Measurements from ENCODE around the gene AWAT1.
"Not testable (repeated sequence)": the region's sequence is repeated elsewhere in the genome, so short reads cannot be mapped to it uniquely, and the experiment has no call there.

The AWAT1 gene

DNA sequence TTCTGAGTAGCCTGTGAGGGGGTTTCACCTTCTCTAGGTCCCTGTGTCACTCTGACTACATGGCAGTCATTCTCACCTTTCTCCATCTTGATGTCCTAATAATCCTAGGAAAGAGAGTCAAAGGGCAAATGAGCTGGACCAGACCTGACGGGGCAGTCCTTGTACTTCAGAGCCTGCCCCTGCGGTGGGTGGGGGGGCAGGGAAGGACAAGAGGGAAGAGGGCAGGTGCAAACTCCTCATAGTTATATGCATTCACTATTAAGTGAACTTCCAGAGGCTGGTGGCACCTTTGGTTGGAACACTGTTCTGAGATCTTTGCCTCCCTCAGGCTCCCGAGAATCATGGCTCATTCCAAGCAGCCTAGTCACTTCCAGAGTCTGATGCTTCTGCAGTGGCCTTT, at the start of gene AWAT1:
AWAT1 (plus strand) TSS at position 301 of the 400 bp plus-strand sequence; CDS start at position 342, 41 bp downstream.
- no peak for DNase-seq

DNA sequence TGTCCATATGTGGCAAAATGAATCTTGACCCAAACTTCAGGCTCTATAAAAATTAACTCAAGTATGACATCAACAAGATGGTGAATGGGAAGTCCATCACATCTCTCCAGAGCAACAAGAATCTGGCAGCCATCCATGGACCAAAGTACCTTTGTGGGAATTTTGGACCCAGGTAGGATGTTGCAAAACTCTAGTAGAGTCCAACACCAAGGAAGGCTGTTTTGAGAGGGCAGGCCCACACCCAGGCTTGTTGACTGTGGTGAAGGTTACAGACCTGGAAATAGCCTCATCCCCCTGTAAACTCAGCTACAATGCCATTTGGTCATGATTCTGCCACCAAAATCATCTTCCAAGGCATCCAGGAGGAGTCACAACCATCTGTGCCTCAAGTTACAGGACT, 44.2 kb upstream of the AWAT1 start:
- DNase-seq, result no peak

DNA sequence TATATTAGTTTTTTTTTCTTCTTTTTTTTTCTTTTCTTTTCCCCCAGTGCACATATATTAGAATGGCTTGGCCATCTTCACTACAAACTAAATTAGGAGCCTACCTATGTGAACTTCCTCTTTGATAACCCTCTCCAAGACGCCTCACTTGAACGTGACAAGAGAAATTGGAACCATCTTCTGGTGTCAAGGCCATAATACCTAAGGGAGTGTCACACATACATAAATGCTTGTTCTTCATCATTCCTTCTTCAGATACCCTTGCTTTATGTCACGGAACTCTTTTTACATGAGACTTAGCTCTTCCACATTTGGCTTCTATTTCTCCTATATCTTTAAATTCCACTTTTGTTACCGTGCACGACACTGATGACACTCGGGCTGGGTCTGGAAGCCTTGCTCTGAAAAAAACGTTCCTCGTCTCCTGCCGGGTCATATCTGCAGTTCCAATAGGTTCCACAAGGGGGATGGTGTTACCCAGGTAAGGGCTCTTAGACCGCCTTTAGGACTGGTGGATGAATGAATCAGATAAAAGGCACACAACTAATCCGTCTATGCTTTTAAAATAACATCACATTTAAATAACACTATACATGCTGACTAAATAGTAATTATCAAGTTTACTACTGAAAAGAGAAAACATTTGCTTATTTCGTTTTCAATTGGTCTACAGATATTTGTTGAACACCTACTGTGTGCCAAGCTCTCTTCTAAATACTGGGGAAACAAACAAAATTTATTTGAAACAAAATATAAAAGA, 37.3 kb upstream of the AWAT1 start:
- DNase-seq, result peak in 3 of 4 experiments; percentile 10 to 19 (median 10)

DNA sequence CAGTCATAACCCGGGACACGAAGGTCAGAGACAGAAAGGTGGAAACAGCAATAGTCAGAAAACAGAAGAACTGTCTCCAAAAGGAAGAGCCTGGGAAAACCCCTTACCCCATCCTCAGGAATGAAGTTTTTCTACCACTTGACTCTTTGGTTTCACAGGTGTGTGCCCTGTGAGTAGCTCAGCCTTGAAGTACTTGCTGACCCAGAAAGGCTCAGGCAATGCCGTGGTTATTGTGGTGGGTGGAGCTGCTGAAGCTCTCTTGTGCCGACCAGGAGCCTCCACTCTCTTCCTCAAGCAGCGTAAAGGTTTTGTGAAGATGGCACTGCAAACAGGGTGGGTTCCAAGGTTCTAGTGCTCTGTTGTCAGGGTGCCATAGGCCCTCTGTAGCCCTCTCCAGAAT, 32.7 kb upstream of the AWAT1 start:
- DNase-seq, result no peak

DNA sequence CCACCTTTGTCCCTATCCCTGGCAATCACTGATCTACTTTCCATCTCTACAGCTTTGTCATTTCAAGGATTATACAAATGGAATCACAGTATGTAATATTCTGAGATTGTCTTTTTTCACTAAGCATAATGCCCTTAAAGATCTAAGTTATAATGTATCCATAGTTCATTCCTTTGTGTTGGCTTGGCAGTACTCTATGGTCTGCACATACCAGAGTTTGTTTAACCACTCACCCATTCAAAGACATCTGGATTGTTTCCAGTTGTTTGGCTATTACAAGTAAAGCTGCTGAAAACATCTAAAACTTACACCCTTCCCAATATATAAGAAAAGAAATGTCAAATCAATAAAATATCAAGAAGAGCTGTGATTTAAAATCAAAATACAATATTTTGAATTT, 26.0 kb upstream of the AWAT1 start:
- DNase-seq, result no peak

DNA sequence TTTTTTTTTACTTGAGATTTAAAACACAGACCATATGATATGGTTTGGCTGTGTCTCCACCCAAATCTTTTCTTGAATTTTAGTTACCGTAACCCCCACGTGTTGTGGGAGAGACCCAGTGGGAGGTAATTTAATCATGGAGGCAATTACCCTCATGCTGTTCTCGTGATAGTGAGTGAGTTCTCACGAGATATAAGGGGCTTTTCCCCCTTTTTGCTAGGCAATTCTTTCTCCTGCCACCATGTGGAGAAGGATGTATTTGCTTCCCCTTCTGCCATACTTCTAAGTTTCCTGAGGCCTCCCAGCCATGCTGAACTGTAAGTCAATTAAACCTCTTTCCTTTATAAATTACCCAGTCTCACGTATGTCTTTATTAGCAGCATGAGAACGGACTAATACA, 24.9 kb upstream of the AWAT1 start:
- not testable (repeated sequence) for DNase-seq

DNA sequence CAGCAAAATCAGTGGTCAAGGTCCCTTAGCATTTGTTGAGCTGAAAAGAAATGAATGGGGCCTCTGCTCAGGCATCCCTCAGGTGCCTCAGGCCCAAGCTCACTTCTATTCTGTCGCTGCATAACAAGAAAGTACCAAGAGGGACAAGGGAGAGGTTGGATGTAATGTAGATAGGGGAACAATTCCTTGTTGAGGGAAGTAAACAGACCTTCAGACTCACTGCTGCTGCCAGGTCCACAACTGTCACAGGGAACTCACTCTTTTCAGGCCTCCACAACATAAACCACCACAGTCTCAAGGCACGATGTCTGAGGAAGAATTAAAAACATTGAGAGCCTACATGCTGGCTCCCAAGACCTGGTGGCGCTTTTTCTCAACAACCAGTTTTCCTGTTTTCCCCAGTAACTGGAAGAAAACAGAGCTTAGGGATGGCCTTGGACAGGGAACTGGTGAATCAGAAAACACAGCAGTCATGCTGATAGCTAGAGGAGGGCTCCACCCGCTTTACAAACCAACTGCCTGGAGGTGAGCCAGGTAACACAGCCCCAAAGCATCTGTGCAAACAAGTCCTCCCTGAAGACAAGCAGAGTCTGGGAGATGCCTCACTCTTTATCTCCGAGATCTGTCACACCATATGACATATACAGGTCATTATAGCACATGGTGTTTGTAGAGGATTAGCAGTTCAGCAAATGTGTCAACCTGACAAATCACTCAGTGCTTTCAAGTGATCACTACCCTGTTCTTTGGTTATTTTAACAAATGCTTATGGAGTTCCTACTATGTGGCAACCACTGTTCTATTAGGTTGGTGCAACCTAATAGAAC, 14.3 kb upstream of the AWAT1 start:
- no peak for DNase-seq

DNA sequence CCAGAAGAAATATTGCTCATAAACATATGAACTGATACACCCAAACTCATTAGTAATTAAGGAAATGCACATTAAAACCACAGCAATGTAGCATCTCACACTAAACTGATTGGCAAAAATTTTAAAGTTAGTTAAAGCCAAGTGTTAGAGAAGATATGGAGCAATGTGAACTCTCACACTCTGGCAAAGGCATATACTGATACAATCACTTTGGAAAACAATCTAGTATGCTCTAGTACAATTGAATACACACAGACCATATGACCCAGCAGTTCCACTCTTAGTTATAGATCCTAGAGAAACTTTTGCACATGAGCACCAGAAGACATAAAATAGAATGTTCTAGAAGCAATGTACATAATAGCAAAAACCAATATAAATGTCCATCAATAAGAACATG, 8.4 kb upstream of the AWAT1 start:
- DNase-seq, result no peak

DNA sequence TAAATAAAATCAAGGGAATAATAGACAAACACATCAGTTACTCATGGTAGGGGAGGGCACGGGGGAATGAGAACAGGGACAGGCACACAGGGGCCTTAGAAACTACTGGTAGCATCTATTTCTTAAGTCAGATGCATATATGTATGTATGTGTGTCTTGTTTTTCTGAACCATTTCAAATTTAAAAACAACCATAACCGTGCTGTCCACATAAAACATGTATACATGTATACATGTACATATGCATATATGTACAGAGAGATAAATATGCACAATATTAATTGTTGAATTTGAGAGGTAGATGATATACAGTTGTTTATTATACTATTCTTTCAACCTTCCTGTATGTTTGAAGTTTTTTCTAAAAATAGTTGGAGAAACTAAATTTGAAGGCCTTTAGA, 7.8 kb upstream of the AWAT1 start:
- DNase-seq, result no peak

DNA sequence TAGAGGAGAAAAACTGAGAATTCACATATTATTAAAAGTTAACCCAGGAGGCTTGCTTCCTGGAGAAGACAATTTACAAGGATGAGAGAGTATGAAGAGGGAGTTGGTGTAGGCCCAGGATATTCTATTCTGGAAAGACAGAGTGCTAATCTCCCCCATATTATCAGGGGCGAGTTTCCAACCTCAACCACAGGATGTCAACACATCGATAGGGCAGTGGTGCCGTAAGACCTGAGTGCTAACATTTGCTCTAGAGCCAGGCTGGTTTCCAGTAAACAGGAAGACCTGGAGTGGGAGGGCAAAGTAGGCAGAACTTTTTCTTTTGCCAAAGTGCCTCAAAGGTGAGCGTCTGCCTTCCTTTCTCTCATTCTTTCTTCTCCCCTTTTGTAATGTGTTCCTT, 2.8 kb upstream of the AWAT1 start:
- no peak for DNase-seq

DNA sequence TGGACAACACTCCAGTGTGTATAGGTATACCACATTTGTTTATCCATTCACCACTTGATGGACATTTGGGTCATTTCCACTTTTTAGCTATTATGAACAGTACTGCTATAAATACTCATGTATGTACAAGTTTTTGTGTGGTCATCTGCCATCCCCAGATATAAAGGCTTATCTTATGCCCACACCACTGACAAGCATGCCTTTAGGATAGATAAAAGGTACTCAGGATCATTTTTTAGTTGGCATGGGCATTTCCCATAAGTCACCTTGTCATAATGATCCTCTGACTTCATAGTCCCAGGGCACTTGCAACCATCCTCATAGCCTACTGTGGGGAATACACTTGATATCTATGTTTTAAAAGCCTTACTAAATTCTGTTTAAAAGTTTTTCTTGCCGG, 6.3 kb downstream of the AWAT1 start:
- no peak for DNase-seq

DNA sequence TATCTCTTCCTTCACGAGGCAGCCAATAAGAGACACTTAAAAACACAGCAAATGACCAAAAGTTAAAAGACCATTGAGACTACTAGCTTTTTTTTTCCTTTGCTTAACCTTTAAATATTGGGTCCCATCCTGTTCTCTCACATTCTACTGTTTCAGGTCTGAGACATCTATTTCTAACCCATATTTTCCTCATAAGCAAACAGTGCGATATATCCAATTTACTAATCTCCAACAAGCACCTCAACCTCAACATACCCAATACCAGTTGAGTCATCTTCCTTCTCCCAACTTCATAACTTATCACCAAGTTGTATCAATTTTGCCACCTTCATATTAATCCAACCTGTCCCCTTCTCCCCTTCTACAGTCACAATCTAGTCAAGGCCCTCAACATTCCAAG, 7.0 kb downstream of the AWAT1 start:
- DNase-seq, result no peak

DNA sequence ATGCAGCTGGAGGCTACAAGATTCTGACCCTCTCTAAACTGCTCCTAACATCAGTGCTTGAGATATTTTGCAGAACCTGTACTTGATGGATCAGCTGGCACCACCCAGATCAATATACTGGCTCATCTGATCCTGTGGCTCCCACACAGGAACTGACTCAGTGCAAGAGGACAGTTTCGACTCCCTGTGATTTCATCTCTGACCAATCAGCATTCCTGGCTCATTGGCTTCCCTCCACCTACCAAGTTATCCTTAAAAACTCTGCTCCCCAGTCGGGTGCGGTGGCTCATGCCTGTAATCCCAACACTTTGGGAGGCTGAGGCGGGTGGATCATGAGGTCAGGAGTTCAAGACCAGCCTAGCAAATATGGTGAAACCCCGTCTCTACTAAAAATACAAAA, 9.1 kb downstream of the AWAT1 start:
- DNase-seq, result not testable (repeated sequence)

DNA sequence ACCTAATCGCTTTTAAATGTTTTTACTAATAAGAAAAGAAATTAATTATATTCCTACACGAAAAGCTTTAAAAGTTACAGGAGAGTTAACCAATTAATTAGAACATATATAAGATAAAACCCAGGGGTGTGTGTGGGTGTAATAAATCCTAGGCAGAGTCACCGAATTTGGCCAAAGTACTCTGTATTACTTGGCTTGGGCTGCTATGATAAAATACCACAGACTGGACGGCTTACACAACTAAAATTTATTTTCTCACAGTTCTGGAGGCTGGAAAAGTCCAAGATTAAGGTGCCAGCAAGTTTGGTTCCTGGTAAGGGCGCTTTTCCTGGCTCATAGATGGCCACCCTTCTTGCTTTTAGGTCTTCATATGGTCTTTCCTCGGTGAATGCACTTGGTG, 10.4 kb downstream of the AWAT1 start:
- no peak for DNase-seq

DNA sequence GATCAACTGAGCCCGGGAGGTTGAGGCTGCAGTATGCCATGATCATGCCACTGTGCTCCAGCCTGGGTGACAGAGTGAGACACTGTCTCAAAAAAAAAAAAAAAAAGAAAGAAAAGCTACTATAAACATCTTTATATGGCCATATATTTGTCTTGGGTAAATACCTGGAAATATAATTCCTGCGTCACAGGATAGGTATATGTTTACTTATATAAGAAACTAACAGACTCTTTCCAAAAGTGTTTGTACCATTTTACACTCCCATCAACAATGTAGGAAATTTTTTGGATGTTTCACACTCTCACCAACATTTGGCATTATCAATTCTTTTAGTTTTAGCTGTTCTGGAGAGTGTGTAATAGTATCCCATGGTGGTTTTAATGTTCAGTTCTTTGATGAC, 12.8 kb downstream of the AWAT1 start:
- DNase-seq, result no peak

DNA sequence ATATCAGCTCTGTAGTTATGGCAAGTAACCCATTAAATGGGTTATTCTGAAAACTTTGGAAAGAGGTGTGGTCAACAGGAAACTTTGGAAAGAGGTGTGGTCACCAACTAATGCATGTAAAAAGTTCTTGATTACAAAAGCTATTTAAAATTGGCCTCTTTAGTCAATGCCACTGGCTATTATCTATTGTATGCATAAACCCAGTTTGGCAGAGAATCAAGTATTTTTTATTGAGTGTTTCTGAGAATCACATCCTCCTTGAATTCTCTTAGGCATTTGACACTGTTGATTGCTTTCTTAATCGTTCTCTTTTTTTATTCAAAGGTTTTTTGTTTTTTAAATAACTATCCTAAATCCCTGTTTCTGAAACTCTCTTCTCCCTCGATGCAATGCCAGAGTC, 18.0 kb downstream of the AWAT1 start:
- DNase-seq, result no peak

DNA sequence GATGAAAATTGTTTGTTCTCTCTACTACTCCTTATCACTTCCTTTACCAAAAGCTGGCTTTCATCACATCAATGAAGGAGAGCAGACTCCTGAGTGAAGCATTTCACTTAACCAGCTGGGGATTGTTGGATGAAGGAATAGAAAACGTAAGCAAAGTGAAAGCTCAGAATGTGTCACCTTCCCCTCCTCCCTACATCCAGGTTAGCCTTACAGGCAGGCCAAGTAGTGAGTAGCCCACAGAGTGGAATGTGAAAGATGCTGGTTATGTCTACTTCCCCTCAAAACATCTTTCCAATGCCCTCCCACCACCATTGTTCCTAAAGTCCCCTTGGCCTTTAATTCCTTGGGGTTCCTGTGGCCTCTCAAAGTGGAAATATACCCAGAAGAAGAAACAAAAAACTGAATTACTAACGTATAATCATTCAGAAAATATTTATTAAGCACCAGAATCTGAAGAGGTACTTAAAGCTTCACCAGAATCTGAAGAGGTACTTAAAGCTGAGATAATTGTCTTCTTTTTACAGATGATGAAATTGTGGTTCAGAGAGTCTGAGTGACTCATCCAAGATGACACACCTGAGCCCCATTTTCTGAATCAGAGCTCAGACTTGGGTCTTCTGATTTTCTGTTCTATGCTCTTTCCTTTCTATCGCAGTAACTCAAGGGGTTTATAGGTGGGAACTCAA, 19.1 kb downstream of the AWAT1 start:
- no peak for DNase-seq

DNA sequence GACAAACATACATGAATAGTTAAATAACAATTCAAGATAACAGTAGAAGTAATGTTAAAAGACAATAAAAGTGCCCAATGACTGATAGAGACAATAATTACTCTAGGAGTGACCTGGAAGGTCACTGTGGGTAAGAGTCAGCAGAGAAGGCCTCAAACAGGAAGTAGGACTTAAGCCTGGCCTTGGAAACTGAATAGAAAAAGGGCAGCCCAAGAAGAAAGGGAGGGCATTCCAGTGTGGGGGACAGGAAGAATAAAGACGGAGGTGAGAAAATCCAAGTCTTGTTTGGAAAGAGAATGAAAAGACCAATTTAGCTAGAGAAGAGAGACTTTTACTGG, 19.6 kb downstream of the AWAT1 start:
- DNase-seq, result no peak

DNA sequence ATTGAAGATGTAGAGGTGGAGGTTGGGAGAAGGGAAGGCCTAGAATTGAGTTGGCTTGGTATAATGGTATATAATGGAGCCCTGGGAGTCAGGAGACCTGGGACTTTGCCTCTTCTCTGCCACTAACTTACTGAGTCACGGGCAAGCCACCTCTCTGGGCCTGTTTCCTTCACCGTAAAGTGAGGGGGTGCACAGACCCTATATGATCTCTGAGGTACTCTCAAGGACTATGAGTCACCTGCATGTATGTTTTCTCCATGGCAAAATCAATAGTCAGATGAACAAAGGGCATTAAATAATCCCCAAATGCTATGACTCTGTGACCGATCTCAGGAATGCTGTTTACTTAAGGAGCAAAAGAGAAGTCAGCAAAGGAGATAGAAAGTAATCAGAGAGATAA, 20.5 kb downstream of the AWAT1 start:
- no peak for DNase-seq

DNA sequence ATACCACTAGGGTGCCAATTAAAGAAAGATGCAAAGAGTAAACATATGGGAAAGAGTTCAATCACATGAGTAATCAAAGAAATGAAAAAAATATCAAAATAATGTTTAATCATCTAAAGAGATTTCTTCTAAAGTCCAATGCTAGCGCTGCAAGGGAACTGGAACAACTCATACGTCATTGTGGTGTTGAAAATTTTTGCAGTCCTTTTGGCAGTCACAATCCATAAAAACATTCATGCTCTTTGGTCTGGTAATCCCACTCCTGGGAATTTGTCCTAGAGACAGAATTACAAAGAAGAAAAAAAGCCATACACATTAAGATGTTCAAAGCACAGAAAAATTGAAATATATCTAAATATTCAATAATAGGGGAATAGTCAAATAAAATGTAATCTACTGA, 21.0 kb downstream of the AWAT1 start:
- DNase-seq, result no peak

DNA sequence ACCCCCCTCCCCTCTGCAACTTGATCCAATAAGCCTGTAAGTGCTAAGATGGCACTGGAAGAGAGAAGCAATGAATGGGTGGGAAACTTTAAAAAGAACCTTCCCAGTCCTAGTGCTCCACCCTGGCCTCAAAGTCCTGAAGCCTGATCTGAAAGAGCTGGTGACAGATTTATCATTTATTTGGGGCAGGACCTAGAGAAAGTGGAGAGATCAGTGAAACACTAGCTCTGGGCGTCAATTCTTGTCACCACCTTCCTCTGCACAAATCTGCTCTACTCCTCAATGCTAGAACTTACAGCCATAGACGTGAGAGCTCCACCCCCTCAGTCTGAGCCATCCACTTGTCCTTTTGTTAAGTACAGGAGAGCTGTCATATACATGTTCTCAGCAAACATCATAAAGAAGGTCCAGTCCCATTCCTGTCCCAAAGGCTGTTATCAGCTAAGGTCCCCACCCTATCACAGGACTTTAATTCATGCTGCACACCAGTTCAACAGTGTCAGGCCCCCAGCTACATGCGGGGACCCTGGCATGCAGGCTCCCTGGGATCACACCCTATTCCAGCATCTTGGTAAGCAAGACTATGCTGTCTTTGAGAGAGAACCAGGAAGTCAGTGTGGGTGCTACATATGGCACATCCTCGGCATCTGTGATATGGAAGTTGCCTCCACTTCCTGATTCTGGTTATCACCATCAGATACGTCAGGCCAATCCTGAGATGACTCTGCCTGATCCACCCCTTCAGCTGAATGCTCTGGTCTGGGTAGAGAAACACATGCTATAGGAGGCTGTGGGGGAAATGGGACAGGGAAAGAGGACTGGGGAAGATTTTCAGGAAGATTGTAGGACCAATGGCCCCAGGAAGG, 23.2 kb downstream of the AWAT1 start:
- no peak for DNase-seq

DNA sequence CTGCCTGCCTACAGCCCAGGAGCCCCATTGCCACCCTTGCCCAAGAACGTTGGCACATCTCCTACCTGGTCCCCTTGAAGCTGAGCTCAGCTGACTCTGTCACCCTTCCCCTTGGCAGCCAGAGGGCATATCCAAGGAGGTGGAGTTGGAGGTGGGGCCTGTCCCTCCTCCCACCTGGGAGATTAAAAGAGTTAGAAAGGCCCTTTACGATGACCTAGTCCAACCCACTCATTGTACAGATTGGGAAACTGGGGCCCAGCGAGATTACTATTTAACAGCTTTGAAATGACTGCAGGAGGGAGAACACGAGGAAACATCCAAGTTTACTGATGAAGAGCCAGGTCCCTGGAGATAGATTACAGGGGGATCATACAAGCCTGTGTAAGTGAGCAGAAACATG, 25.6 kb downstream of the AWAT1 start, which contains the start of gene P2RY4:
P2RY4 (minus strand) TSS at position 101 of the 400 bp plus-strand sequence. CDS start 580 bp downstream, outside the sequence.
- no peak for DNase-seq

All from activated CD4-positive, CD25-positive, alpha-beta regulatory T cell (primary cell).